ENCODE results near the gene SLC7A10. TPM values are rescaled to one million over a fixed set of nuclear protein-coding genes. Genes with fewer than 3 reads are reported as not detected.

Gene SLC7A10
- total RNA-seq, 4 donors from 2014 or later: not detected

DNA sequence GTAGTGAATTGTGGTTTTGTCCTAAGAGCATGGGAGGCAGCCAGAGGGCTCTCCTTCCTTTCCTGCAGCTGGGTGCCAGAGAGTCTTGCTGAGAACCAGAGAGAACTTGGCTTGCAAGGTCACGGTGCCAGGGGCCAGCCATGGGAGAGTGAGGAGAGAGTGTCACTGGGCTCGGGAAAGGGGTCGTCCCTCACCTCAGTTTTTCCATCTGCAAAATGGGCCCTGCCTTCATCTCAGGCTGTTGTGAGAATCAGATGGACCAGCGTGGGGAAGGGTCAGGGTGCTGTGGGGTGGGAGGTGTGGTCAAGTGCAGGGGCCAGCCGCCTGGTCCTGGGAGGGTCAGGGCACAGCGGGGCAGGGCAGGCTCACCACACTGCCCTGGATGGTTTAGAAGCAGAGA is 24.2 kb downstream of the SLC7A10 start:
- H3K36me3 ChIP-seq: no peaks in the 10 kb centered on the region
- intact Hi-C loops (cut with DNase I; ENCODE audit: low total_unique reads): no loop called here
- H3K27me3 ChIP-seq: no peaks in the 10 kb centered on the region
- no peaks in the 10 kb centered on the region for H3K4me1 ChIP-seq
- TF ChIP-seq, protein P1, sequence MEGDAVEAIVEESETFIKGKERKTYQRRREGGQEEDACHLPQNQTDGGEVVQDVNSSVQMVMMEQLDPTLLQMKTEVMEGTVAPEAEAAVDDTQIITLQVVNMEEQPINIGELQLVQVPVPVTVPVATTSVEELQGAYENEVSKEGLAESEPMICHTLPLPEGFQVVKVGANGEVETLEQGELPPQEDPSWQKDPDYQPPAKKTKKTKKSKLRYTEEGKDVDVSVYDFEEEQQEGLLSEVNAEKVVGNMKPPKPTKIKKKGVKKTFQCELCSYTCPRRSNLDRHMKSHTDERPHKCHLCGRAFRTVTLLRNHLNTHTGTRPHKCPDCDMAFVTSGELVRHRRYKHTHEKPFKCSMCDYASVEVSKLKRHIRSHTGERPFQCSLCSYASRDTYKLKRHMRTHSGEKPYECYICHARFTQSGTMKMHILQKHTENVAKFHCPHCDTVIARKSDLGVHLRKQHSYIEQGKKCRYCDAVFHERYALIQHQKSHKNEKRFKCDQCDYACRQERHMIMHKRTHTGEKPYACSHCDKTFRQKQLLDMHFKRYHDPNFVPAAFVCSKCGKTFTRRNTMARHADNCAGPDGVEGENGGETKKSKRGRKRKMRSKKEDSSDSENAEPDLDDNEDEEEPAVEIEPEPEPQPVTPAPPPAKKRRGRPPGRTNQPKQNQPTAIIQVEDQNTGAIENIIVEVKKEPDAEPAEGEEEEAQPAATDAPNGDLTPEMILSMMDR (IDR thresholded peaks at IDR 0.05): no peak
- TF ChIP-seq POLR2A (IDR thresholded peaks at IDR 0.05): no peak
- DNase-seq: no peak
- no peak overlapping the region for H3K4me3 ChIP-seq
- no peaks in the 10 kb centered on the region for H3K9me3 ChIP-seq
- no peak overlapping the region for H3K27ac ChIP-seq

DNA sequence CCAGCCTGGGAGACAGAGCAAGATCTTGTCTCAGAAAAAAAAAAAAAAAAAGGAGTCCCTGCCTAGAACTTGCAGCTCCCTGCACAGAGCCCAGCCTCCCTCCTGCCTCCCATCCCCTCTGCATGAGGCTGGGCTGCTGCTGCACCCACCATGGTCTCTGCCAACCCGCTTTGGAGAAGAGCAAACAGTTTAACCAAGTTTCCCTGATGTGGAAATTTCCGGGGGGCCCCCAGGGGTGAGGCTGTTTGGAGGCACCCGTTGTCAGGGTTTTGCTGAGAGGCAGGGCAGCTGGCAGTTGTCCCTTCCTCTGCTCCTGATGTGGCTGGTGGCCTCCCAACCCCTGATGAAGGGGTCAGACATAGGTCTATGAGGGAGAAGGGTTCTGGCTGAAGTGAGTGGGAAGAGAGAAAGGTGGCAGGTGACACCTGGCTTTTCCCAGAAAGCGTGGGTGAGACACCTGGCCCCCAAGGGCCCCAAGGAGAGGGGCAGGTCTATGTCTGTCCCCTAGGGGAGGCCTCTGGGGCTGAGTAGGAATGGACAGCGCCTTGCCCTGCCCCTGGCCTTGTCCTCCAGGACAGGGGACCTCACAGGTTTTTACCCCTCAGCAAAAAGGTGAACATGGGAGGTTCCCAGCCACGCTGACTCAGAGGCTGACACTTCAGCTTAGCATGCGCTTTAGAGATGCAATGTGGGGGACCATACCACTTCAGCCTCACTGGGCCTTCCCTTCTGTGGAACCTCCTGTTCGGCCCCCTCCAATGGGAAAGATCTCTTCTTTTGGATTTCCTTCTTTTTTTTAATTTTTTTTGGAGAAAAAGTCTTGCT is 26.0 kb downstream of the SLC7A10 start:
- DNase-seq: no peak
- intact Hi-C loops (cut with DNase I; ENCODE audit: low total_unique reads): no loop called here
- H3K36me3 ChIP-seq: no peaks in the 10 kb centered on the region

DNA sequence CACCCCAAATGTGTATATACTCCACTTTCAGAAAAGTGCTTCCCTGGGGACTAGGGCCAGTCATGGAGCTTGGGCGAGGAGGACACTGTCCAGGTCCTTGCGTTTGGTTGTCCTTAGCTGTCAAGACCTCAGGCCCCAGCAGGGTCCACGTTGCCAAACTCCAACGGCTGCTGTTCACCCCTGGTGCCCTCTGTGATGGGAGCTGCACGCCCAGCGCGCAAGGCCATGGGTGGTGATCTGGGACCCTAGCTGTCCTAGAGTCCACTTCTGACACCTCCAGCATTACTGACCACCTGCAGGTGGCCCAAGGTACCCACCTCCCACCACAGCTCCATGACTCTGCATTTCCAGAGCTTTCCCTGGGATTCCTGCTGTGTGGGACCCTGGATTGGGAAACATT is 27.5 kb downstream of the SLC7A10 start:
- Histone ChIP-seq H3K9me3 (no peaks in the 10 kb centered on the region), H3K27me3 (no peaks in the 10 kb centered on the region), H3K4me1 (peaks cover 0 to 10% of the 10 kb centered on the region in 2 donors), H3K27ac (no peak overlapping the region), H3K4me3 (no peak overlapping the region), H3K36me3 (no peaks in the 10 kb centered on the region)
- no peak for DNase-seq
- TF ChIP-seq, protein P1 (IDR thresholded peaks at IDR 0.05): no peak
- no peak for TF ChIP-seq POLR2A (IDR thresholded peaks at IDR 0.05)
- intact Hi-C loops (cut with DNase I; ENCODE audit: low total_unique reads): no loop called here

More for the DNA sequence above, 26.0 kb downstream of the SLC7A10 start:
- H3K27me3 ChIP-seq: no peaks in the 10 kb centered on the region
- H3K4me1 ChIP-seq: peaks cover 0 to 10% of the 10 kb centered on the region in 2 donors
- no peaks in the 10 kb centered on the region for H3K9me3 ChIP-seq
- no peak overlapping the region for H3K27ac ChIP-seq
- no peak overlapping the region for H3K4me3 ChIP-seq
- no peak for TF ChIP-seq POLR2A (IDR thresholded peaks at IDR 0.05)
- TF ChIP-seq, protein P1 (IDR thresholded peaks at IDR 0.05): no peak

DNA sequence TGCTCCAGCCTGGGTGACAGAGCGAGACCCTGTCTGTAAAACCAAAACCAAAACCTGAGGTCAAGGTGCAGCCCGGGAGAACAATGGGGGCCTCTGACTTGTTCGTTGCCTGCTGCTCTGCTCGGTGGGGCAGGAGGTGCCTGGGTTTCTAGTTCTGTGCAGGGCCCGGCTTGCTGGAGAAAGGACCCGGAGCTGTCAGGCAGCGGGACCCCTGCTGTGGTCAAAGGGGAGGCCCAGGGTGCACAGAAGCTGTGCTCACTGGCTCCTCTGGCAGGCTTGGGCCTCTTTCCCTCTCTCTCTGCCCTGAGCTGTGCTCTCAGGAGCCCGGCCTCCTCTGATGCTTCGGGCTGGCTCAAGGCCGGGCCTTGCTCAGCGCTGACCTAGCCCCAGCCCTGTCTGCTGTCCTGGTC is 28.1 kb downstream of the SLC7A10 start:
- H3K9me3 ChIP-seq: no peaks in the 10 kb centered on the region
- H3K36me3 ChIP-seq: no peaks in the 10 kb centered on the region
- no peak overlapping the region for H3K4me3 ChIP-seq
- TF ChIP-seq POLR2A (IDR thresholded peaks at IDR 0.05): no peak
- TF ChIP-seq, protein P1 (IDR thresholded peaks at IDR 0.05): no peak
- intact Hi-C loops (cut with DNase I; ENCODE audit: low total_unique reads): no loop called here
- no peaks in the 10 kb centered on the region for H3K27me3 ChIP-seq
- H3K27ac ChIP-seq: no peak overlapping the region
- DNase-seq: no peak
- peaks cover 0 to 10% of the 10 kb centered on the region in 2 donors for H3K4me1 ChIP-seq

DNA sequence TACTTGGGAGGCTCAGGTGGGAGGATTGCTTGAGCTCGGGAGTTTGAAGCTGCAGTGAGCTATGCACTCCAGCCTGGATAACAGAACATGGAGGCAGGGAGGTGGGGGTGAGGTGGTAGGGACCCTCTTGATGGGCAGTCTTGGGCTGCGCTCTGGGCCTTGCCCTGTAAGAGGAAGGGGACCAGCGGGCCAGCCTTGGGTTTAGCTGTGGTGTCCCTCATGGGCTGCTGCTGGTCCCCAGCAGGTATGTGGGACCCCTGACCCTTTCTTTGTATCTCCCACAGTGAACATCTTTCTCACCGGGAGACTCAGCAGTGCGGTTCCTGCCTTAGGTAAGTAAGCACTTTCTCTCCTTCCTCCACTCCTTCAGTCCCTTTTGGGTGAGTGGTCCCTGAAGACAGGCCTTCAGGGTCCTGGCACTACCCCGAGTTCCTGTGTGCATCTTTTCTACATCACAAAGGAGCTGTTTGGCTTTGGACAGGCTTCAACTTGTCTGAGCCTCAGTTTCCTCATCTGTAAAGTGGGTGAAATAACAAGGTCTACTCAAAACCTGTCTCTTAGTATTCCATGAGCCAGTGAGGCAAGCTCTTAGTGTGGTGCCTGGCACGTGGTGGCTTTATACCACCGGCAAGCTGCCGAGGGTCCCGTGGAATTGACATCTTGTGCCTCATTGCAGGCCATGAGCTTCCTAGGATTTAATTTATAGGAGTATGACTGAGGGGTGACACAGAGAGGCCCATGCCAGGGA is 29.0 kb downstream of the SLC7A10 start:
- no peaks in the 10 kb centered on the region for H3K27me3 ChIP-seq
- DNase-seq: no peak
- TF ChIP-seq, protein P1 (IDR thresholded peaks at IDR 0.05): no peak
- TF ChIP-seq POLR2A (IDR thresholded peaks at IDR 0.05): no peak
- H3K27ac ChIP-seq: no peak overlapping the region
- intact Hi-C loops (cut with DNase I; ENCODE audit: low total_unique reads): no loop called here
- no peak overlapping the region for H3K4me3 ChIP-seq
- H3K9me3 ChIP-seq: no peaks in the 10 kb centered on the region
- peaks cover 0 to 10% of the 10 kb centered on the region in 2 donors for H3K4me1 ChIP-seq
- no peaks in the 10 kb centered on the region for H3K36me3 ChIP-seq
